8988T (cell line): Measurements from ENCODE around the gene MARCKS.
A peak's percentile ranks its signal among the peaks of the same experiment; 100 is the strongest.

Experiments used
- DNase-seq: peaks from one replicate; pipeline ENCODE4 v3.0.0; 2011

The MARCKS gene

DNA sequence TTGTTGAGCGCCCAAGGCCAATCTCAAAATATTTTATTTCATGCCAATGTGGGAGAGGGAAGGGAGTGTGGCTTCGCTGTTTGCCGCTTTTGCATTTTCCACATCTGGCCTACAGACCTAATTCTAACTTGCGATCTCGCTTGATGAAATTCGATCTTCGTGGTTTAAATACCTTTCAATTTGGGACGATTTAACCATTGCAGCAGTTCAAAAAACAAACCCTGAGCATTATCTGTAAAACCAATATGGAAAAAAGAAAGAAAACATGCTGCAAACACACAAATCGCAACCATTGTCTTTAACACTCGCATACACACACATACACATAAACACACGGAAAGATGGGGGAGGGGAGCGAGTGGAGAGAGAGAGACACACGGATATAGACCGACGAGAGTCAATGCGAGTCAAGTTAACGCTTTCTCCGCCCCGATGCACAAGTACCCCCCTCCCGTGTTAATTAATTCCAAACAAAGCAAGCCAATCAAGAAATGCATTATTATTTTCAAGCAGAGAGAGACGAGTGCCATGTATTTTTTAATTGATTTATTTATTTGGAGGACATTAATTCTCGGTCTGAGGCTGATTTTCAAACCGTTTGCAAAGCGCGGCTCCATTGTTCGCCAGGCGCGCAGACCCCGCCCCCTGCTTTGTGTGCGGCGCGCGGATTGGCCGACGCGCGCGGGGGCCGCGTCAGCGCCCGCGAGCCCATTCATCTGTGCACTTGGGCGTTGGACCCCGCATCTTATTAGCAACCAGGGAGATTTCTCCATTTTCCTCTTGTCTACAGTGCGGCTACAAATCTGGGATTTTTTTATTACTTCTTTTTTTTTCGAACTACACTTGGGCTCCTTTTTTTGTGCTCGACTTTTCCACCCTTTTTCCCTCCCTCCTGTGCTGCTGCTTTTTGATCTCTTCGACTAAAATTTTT lies at the start of gene MARCKS:
TSS of gene MARCKS (plus strand) at position 721 of the 931 bp plus-strand sequence. CDS start 401 bp downstream, outside the sequence.
- peak; percentile 68 for DNase-seq

GRCh38 chr6:113809826-113810225 lies 47.3 kb upstream of the MARCKS start:
- no peak for DNase-seq

DNA sequence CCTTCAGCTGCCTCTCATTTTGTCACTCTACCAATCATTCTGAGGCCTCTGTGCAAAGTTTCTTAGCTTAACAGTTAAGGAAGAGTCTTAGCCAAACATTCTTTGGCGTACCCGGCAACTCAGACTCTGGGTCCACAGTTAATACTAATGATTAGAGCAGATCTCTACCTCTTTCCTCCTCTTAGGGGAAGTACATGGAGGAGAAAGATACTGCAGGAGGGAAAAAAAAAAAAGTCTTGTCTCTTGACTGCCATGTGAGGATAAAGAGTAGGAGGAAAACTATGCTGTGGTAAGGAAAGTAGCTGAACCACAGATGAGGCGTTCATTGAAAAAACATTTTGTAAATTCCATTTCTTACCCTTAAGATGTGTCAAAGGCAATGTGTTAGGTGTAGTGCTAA lies 44.0 kb upstream of the MARCKS start:
- DNase-seq, result no peak

DNA sequence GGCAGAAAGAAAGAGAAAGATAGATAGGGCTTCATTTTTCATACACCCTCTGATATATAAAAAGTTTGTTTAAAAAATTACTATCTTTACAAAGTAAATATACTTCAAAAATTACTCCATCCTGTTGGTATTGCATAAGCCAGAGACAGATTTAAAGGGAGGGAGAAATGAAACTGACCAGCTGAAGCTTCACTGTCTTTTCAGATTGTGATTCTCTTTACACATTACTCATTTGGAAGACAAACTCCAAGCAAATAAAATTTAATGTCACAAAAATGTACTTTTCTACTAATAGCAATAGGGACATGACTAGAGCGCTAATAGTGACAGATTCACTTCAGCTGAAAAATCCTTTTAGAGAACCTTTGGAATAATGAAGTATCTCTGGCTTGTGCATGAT lies 38.6 kb upstream of the MARCKS start:
- no peak for DNase-seq

GRCh38 chr6:113819169-113819830 lies 37.8 kb upstream of the MARCKS start:
- no peak for DNase-seq

- DNase-seq, result no peak
Measured at GRCh38 chr6:113820761-113821160, 36.4 kb upstream of the MARCKS start.

GRCh38 chr6:113821445-113821844 lies 35.7 kb upstream of the MARCKS start:
- DNase-seq, result no peak

DNA sequence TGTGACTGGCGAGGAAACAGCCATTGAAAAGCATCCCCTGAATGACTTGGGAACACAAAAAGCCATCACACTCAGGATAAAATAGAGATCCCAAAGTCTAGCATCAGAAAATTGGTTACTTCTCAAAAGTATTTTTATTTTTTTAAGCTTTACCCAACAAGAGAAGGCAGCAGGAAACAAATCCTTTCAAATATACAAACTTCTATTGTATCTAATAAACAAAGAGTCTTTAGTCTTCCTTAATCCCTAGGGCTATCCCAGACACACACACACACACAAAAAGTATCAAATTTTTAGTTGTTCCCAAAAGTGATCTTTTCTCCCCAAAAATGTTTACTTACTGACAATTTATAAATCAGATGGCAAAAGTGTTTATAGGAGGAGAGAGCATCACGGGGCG lies 33.2 kb upstream of the MARCKS start:
- no peak for DNase-seq

DNA sequence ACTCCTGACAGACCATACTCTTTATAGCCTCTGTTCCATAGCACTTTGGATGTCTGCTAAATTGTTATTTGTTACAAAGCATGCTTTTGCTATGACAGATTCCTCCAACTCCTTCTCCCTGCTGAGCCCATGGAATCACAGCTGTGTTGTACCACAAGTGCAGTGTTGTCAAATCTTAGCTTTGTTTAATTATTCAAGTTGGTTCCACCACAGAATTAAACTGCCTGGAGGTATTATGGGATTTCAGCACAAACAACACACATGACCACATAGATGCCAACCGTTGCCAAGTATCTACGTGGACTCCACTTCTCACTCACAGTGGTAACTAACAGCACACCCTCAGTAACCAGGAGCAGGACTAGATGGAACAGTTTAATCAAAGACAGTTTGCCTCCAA lies 32.7 kb upstream of the MARCKS start:
- no peak for DNase-seq

GRCh38 chr6:113824866-113825265 lies 32.3 kb upstream of the MARCKS start:
- no peak for DNase-seq

- DNase-seq, result no peak
Measured at GRCh38 chr6:113825781-113826180, 31.4 kb upstream of the MARCKS start.

GRCh38 chr6:113828984-113829695 lies 28.0 kb upstream of the MARCKS start:
- DNase-seq, result no peak

GRCh38 chr6:113829696-113830045 lies 27.5 kb upstream of the MARCKS start:
- no peak for DNase-seq

- no peak for DNase-seq
Measured at GRCh38 chr6:113830140-113830539, 27.0 kb upstream of the MARCKS start.

DNA sequence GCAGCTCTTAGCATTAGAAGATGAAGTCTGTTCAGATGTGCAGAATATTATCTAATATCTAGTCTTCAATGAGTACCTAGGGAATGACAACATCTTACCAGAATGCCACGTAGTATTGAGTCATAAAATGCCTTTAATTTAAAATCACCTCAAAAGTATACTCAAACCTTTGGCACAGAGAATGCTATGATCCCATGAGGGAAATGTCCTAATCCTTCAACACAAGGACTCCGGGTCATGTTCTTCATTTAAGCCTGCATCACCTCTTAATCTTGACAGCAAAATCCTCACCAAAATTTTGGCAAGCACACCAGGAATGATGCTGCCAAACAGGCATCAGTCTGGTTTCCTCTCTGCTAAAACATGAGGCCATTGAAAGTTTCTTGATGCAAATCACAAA lies 23.6 kb upstream of the MARCKS start:
- no peak for DNase-seq

DNA sequence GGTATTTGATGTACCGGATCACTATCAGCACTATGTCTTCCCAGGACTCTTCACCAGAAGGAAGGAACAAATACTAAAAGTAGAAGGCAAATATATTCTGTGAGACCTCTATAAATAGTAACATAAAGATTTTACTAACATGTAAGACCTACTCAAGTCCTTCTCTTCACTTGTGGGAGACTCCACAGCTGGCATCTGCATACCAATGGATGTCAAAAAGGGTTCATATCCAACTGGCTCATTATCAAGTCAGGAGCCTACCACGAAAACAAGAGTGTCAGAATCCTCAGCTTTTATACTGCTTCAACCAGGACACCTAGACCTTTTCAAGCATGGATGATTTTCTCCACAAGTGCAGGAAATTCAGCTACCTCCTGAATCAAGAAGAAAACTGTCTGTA lies 20.0 kb upstream of the MARCKS start:
- no peak for DNase-seq

GRCh38 chr6:113842165-113842564 lies 15.0 kb upstream of the MARCKS start:
- no peak for DNase-seq

DNA sequence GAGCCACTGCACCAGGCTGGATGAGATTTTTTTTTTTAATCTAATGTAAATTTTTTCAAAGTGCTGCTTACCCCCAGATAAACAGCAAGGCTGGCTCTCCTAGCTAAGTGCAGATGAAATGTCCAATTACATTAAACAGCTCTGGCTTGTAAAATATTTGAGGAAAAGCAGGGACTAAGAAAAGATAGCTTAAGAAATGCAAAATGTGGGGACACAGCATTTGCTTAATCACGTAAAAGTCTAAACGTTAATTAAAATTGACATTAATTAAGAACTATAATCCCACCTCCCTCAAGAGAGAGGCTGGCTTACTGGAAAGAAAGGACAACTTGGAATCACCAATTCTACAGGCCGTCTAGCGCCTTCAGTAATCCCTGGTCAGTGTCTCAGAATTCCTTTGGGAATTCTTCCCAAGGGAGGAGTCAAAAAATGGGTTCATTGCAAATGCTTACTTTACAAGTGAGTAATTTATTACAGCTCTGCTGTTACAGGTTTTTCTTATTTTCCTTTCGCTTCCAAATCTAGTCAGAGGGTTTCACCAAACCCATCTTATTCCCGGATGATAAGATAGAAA lies 13.6 kb upstream of the MARCKS start:
- no peak for DNase-seq

GRCh38 chr6:113846577-113846976 lies 10.6 kb upstream of the MARCKS start:
- DNase-seq, result no peak

DNA sequence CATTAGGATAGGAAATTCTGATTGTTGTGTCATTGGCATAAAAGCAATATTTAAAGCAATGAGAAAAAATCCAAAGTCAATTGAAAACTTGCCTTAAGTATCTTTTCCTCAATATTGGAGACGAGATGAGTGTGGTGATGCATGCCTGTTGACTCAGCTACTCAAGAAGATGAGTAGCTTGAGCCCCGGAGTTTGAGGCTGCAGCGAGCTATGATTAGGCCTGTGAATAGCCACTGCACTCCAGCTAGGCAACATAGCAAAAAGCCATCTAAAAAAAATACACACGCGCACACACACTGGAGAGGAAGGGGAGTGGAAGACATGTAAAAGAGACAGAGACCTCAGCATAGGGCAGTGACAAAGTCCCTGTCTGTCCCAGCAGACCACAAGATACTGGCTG lies 9.7 kb upstream of the MARCKS start:
- DNase-seq, result no peak

GRCh38 chr6:113848280-113848679 lies 8.9 kb upstream of the MARCKS start:
- DNase-seq, result no peak

- no peak for DNase-seq
Measured at GRCh38 chr6:113848811-113849210, 8.3 kb upstream of the MARCKS start.

GRCh38 chr6:113853252-113853651 lies 3.9 kb upstream of the MARCKS start:
- no peak for DNase-seq
